ENCODE measurements around the gene WDR54. TPM values are rescaled to one million over a fixed set of nuclear protein-coding genes. Genes with fewer than 3 reads are reported as not detected.

The WDR54 gene
- total RNA-seq, 1 donor from 2014 or later: 24.6 TPM

- H3K36me3 ChIP-seq (ENCODE audit: control insufficient read depth, insufficient read depth, low read length): no peaks in the 10 kb centered on the region
- no peak for DNase-seq (ENCODE audit: low read depth)
- no peaks in the 10 kb centered on the region for H3K27me3 ChIP-seq (ENCODE audit: control insufficient read depth, insufficient read depth, low read length)
- TF ChIP-seq, protein P1, sequence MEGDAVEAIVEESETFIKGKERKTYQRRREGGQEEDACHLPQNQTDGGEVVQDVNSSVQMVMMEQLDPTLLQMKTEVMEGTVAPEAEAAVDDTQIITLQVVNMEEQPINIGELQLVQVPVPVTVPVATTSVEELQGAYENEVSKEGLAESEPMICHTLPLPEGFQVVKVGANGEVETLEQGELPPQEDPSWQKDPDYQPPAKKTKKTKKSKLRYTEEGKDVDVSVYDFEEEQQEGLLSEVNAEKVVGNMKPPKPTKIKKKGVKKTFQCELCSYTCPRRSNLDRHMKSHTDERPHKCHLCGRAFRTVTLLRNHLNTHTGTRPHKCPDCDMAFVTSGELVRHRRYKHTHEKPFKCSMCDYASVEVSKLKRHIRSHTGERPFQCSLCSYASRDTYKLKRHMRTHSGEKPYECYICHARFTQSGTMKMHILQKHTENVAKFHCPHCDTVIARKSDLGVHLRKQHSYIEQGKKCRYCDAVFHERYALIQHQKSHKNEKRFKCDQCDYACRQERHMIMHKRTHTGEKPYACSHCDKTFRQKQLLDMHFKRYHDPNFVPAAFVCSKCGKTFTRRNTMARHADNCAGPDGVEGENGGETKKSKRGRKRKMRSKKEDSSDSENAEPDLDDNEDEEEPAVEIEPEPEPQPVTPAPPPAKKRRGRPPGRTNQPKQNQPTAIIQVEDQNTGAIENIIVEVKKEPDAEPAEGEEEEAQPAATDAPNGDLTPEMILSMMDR (IDR thresholded peaks at IDR 0.05; ENCODE audit: insufficient read depth, low read length, poor library complexity, severe bottlenecking): no peak
- no peak overlapping the region for H3K4me3 ChIP-seq (ENCODE audit: low read depth, low read length)
These were observed 37.5 kb upstream of the WDR54 start for GRCh38 chr2:74384051-74384450.

DNA sequence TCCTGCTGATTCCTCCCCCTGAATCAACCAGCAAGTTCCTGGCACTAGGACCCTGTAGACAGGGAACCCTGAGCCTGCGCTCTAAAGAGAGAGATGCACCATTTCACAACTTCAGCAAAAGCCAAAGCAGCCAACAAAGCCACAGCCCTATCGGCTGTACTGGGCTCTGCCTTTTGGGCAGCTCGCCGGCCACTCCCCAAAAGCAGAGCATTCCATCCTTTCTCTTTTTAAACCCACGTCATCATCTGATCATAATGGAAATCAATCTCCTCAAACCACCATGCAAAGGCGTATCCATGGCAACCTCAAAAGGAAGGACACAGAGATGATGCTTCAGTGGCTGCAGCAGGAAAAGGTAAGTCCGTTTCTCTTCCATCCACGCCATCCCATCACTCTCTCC is 36.1 kb upstream of the WDR54 start:
- Histone ChIP-seq H3K4me3 (ENCODE audit: low read depth, low read length) (no peak overlapping the region), H3K27me3 (ENCODE audit: control insufficient read depth, insufficient read depth, low read length) (no peaks in the 10 kb centered on the region), H3K36me3 (ENCODE audit: control insufficient read depth, insufficient read depth, low read length) (no peaks in the 10 kb centered on the region)
- TF ChIP-seq, protein P1 (IDR thresholded peaks at IDR 0.05; ENCODE audit: insufficient read depth, low read length, poor library complexity, severe bottlenecking): no peak
- no peak for DNase-seq (ENCODE audit: low read depth)

GRCh38 chr2:74387346-74387745 is 34.2 kb upstream of the WDR54 start:
- no peak overlapping the region for H3K4me3 ChIP-seq (ENCODE audit: low read depth, low read length)
- DNase-seq (ENCODE audit: low read depth): no peak
- TF ChIP-seq, protein P1 (IDR thresholded peaks at IDR 0.05; ENCODE audit: insufficient read depth, low read length, poor library complexity, severe bottlenecking): no peak
- H3K27me3 ChIP-seq (ENCODE audit: control insufficient read depth, insufficient read depth, low read length): no peaks in the 10 kb centered on the region
- H3K36me3 ChIP-seq (ENCODE audit: control insufficient read depth, insufficient read depth, low read length): no peaks in the 10 kb centered on the region

DNA sequence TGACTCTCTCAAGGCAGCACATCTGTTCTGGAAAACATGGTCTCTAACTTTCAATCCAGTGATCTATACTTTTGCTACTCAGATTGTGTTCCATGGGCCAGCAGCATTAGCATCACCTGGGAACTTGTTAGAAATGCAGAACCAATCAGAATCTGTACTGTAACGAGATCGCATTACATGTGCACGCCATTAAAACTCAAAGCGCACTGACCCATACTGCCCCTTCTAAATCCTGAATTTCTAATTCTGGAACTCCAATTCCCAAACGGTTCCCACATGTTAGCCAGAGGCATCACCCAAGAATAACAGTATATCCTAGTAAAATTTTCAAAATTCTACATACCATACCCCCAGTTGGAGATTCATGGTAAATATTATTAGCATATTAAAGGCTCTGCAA is 30.9 kb upstream of the WDR54 start:
- DNase-seq (ENCODE audit: low read depth): no peak
- H3K27me3 ChIP-seq (ENCODE audit: control insufficient read depth, insufficient read depth, low read length): no peaks in the 10 kb centered on the region
- no peaks in the 10 kb centered on the region for H3K36me3 ChIP-seq (ENCODE audit: control insufficient read depth, insufficient read depth, low read length)
- TF ChIP-seq, protein P1 (IDR thresholded peaks at IDR 0.05; ENCODE audit: insufficient read depth, low read length, poor library complexity, severe bottlenecking): no peak
- peak overlapping the region; percentile 93 for H3K4me3 ChIP-seq (ENCODE audit: low read depth, low read length)

GRCh38 chr2:74391209-74391579 is 30.3 kb upstream of the WDR54 start:
- Histone ChIP-seq H3K27me3 (ENCODE audit: control insufficient read depth, insufficient read depth, low read length) (no peaks in the 10 kb centered on the region), H3K36me3 (ENCODE audit: control insufficient read depth, insufficient read depth, low read length) (no peaks in the 10 kb centered on the region), H3K4me3 (ENCODE audit: low read depth, low read length) (peak overlapping the region; percentile 93)
- DNase-seq (ENCODE audit: low read depth): no peak
- TF ChIP-seq, protein P1 (IDR thresholded peaks at IDR 0.05; ENCODE audit: insufficient read depth, low read length, poor library complexity, severe bottlenecking): no peak

- peak; percentile 52 for DNase-seq (ENCODE audit: low read depth)
- TF ChIP-seq, protein P1 (IDR thresholded peaks at IDR 0.05; ENCODE audit: insufficient read depth, low read length, poor library complexity, severe bottlenecking): peak; percentile 99
- Histone ChIP-seq H3K27me3 (ENCODE audit: control insufficient read depth, insufficient read depth, low read length) (no peaks in the 10 kb centered on the region), H3K36me3 (ENCODE audit: control insufficient read depth, insufficient read depth, low read length) (no peaks in the 10 kb centered on the region), H3K4me3 (ENCODE audit: low read depth, low read length) (peak overlapping the region; percentile 93)
These were observed 29.7 kb upstream of the WDR54 start for GRCh38 chr2:74391580-74392448.

All from kidney epithelial cell (primary cell).